ENCODE data around the gene TUBG2.

The TUBG2 gene

DNA sequence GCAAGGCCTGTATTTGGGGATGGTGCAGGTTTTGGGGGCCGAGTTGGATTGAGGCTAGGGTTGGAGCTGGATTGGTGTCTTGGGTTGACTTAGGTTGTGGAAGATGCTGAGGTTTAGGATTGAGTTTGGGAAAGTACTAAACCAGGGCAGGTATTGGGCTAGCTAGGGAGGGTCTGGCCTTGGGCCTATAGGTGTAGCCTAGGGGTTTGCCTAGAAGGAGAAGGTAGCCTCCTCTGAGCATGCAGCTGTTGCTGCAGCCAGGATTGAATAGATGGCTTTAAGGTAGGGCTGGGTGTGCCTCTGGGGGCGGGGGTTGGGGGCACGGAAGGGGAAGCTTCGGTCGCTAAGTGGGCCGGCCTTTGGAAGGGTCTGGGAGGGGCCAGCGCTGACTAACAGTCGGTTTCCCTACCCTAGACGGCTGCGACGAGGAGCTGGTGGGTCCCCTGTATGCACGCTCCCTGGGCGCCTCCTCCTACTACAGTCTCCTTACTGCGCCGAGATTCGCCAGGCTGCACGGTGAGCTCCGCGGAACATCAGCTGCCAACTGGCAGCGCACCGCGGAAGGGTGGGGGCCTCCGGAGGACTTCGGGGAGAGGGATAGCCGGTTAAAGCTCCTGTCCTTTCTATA is 24.4 kb downstream of the TUBG2 start:
- TF ChIP-seq, protein P1, sequence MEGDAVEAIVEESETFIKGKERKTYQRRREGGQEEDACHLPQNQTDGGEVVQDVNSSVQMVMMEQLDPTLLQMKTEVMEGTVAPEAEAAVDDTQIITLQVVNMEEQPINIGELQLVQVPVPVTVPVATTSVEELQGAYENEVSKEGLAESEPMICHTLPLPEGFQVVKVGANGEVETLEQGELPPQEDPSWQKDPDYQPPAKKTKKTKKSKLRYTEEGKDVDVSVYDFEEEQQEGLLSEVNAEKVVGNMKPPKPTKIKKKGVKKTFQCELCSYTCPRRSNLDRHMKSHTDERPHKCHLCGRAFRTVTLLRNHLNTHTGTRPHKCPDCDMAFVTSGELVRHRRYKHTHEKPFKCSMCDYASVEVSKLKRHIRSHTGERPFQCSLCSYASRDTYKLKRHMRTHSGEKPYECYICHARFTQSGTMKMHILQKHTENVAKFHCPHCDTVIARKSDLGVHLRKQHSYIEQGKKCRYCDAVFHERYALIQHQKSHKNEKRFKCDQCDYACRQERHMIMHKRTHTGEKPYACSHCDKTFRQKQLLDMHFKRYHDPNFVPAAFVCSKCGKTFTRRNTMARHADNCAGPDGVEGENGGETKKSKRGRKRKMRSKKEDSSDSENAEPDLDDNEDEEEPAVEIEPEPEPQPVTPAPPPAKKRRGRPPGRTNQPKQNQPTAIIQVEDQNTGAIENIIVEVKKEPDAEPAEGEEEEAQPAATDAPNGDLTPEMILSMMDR (conservative IDR thresholded peaks at IDR 0.05; ENCODE audit: low read depth, low read length): no peak
- Histone ChIP-seq H2AFZ (ENCODE audit: low read depth) (no peak overlapping the region), H3K4me2 (peak overlapping the region; percentile 43), H3K36me3 (ENCODE audit: insufficient read depth) (no peaks in the 10 kb centered on the region), H3K4me1 (ENCODE audit: low read depth, poor library complexity, severe bottlenecking) (peaks cover 40% of the 10 kb centered on the region), H3K4me3 (IDR thresholded peaks at IDR 0.05; ENCODE audit: insufficient read depth, low read depth, low read length) (no peak overlapping the region), H3K27ac (no peak overlapping the region), H3K79me2 (ENCODE audit: insufficient read depth, low read depth) (peaks cover 8% of the 10 kb centered on the region; the same call in 1 of the 2 replicates), H3K9ac (no peak overlapping the region), H3K27me3 (ENCODE audit: insufficient read depth, low read depth) (no peaks in the 10 kb centered on the region), H4K20me1 (ENCODE audit: insufficient read depth) (no peaks in the 10 kb centered on the region)

DNA sequence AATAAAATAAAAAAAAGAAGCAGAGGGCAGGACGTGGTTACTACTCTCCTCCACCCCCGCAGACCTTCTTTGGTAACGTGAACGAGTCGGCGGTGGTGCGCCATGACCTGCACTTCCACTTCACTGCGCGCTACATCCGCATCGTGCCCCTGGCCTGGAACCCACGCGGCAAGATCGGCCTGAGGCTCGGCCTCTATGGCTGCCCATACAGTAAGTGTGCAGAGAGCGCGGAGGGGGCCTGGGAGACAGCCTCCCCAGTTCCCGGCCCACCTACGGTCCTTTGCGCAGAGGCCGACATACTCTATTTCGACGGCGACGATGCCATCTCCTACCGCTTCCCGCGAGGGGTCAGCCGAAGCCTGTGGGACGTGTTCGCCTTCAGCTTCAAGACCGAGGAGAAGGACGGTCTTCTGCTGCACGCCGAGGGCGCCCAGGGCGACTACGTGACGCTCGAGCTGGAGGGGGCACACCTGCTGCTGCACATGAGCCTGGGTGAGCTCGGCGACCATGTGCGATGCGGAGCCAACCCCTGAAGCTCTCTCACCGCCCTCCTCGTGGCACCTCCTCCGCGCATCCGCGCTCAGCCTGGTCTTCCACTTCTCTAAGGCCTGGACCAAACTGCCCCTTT is 26.0 kb downstream of the TUBG2 start:
- Histone ChIP-seq H3K9ac (no peak overlapping the region), H3K36me3 (ENCODE audit: insufficient read depth) (no peaks in the 10 kb centered on the region), H3K4me3 (IDR thresholded peaks at IDR 0.05; ENCODE audit: insufficient read depth, low read depth, low read length) (no peak overlapping the region), H3K4me1 (ENCODE audit: low read depth, poor library complexity, severe bottlenecking) (peaks cover 32% of the 10 kb centered on the region), H3K4me2 (no peak overlapping the region), H4K20me1 (ENCODE audit: insufficient read depth) (no peaks in the 10 kb centered on the region), H3K27ac (no peak overlapping the region), H3K79me2 (ENCODE audit: insufficient read depth, low read depth) (peaks cover 7% of the 10 kb centered on the region; the same call in 1 of the 2 replicates), H2AFZ (ENCODE audit: low read depth) (no peak overlapping the region), H3K27me3 (ENCODE audit: insufficient read depth, low read depth) (no peaks in the 10 kb centered on the region)
- TF ChIP-seq, protein P1 (conservative IDR thresholded peaks at IDR 0.05; ENCODE audit: low read depth, low read length): no peak

DNA sequence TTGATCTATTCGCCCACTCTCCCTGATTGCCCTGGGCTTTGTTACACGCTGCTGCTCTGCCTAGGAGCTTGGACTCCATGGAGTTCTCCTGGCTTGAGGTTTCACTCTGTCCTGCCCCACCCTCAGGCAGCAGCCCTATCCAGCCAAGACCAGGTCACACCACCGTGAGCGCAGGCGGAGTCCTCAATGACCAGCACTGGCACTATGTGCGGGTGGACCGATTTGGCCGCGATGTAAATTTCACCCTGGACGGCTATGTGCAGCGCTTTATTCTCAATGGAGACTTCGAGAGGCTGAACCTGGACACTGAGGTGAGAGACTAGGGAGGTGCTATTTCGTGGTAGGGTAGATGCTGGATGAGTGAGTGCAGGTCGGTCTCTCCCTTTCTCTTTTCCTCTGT is 26.7 kb downstream of the TUBG2 start:
- H3K79me2 ChIP-seq (ENCODE audit: insufficient read depth, low read depth): no peaks in the 10 kb centered on the region
- no peak overlapping the region for H2AFZ ChIP-seq (ENCODE audit: low read depth)
- peaks cover 24% of the 10 kb centered on the region for H3K4me1 ChIP-seq (ENCODE audit: low read depth, poor library complexity, severe bottlenecking)
- no peak overlapping the region for H3K27ac ChIP-seq
- TF ChIP-seq, protein P1 (conservative IDR thresholded peaks at IDR 0.05; ENCODE audit: low read depth, low read length): no peak
- H3K36me3 ChIP-seq (ENCODE audit: insufficient read depth): no peaks in the 10 kb centered on the region
- H3K4me2 ChIP-seq: no peak overlapping the region
- H4K20me1 ChIP-seq (ENCODE audit: insufficient read depth): no peaks in the 10 kb centered on the region
- H3K9ac ChIP-seq: no peak overlapping the region
- H3K27me3 ChIP-seq (ENCODE audit: insufficient read depth, low read depth): no peaks in the 10 kb centered on the region
- H3K4me3 ChIP-seq (IDR thresholded peaks at IDR 0.05; ENCODE audit: insufficient read depth, low read depth, low read length): no peak overlapping the region

DNA sequence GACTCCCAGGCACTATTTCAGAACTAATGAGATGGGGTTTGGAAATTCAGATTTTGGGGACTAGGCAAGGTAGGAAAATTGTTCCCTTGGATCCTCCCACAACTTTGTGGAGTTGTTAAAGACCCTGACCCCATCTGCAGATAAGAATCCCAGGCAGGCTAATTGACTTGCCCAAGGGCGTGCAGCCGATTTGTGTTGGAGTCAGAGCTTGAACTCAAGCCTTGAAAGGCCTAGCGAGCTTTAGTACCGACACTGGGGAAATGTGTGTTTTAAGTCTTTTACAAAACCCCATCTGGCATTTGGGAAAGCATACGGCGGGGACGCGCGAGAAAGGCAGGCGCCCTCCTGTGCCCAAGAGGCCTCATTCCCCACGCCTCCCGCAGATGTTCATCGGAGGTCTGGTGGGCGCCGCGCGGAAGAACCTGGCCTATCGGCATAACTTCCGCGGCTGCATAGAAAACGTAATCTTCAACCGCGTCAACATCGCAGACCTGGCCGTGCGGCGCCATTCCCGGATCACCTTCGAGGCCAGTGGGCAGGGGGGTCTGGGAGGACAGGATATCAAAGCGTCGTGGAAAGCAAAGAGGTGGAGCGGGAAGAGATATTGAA is 27.5 kb downstream of the TUBG2 start:
- H3K27me3 ChIP-seq (ENCODE audit: insufficient read depth, low read depth): no peaks in the 10 kb centered on the region
- H4K20me1 ChIP-seq (ENCODE audit: insufficient read depth): no peaks in the 10 kb centered on the region
- no peak overlapping the region for H2AFZ ChIP-seq (ENCODE audit: low read depth)
- H3K4me3 ChIP-seq (IDR thresholded peaks at IDR 0.05; ENCODE audit: insufficient read depth, low read depth, low read length): no peak overlapping the region
- no peak overlapping the region for H3K4me2 ChIP-seq
- H3K4me1 ChIP-seq (ENCODE audit: low read depth, poor library complexity, severe bottlenecking): peaks cover 17% of the 10 kb centered on the region
- TF ChIP-seq, protein P1 (conservative IDR thresholded peaks at IDR 0.05; ENCODE audit: low read depth, low read length): no peak
- H3K9ac ChIP-seq: no peak overlapping the region
- no peaks in the 10 kb centered on the region for H3K79me2 ChIP-seq (ENCODE audit: insufficient read depth, low read depth)
- no peaks in the 10 kb centered on the region for H3K36me3 ChIP-seq (ENCODE audit: insufficient read depth)
- no peak overlapping the region for H3K27ac ChIP-seq

Measured in KMS-11 (cell line).